GM12874 (cell line): ENCODE data around the gene CTSE.

Source experiments
- TF ChIP-seq, protein P1 (sequence below): IDR thresholded peaks from 2 replicates; pipeline ENCODE4 v1.5.1; 2011; ENCODE audit warnings: low read depth, mild to moderate bottlenecking, control low read depth, low read length, moderate library complexity; ENCODE audit not compliant: insufficient read depth

The CTSE gene

DNA sequence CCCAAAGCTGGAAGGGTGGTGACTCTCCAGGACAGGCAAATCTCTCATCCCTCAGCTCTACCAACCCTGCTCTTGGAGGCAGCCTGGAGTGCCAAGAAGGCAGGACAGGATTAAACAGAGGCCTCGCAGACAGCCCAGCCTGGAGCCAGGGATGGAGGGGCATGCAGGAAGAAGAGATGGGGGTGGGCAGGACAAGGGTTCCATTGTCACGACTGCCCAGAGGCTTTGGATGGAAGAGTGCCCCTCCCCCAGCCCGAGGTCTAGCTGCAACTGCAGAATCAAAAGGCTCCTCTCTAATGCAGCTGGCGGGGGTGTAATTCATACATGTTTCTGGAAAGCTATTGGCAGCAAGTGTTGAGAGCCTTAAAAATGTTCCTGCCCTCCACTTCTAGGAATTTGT, 29.3 kb downstream of the CTSE start:
- TF ChIP-seq, protein P1, sequence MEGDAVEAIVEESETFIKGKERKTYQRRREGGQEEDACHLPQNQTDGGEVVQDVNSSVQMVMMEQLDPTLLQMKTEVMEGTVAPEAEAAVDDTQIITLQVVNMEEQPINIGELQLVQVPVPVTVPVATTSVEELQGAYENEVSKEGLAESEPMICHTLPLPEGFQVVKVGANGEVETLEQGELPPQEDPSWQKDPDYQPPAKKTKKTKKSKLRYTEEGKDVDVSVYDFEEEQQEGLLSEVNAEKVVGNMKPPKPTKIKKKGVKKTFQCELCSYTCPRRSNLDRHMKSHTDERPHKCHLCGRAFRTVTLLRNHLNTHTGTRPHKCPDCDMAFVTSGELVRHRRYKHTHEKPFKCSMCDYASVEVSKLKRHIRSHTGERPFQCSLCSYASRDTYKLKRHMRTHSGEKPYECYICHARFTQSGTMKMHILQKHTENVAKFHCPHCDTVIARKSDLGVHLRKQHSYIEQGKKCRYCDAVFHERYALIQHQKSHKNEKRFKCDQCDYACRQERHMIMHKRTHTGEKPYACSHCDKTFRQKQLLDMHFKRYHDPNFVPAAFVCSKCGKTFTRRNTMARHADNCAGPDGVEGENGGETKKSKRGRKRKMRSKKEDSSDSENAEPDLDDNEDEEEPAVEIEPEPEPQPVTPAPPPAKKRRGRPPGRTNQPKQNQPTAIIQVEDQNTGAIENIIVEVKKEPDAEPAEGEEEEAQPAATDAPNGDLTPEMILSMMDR, result no peak

DNA sequence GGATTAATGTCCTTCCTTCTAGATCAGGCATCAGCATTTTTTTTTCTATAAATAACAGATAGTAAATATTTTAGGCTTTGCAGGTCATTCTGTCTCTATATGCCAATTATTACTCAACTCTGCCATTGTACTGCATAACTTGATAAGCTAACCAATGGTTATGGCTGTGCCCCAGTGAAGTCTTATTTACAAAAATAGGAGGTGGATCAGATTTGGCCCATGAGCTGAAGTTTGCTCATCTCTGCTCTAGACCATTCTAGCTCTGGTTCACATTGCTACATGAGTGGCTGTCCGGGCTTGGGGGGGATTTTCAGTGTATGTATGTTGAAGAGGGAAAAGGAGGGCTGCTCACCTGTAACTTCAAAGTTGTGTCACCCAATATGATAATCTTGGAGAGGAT, 30.6 kb downstream of the CTSE start:
- TF ChIP-seq, protein P1, result no peak

DNA sequence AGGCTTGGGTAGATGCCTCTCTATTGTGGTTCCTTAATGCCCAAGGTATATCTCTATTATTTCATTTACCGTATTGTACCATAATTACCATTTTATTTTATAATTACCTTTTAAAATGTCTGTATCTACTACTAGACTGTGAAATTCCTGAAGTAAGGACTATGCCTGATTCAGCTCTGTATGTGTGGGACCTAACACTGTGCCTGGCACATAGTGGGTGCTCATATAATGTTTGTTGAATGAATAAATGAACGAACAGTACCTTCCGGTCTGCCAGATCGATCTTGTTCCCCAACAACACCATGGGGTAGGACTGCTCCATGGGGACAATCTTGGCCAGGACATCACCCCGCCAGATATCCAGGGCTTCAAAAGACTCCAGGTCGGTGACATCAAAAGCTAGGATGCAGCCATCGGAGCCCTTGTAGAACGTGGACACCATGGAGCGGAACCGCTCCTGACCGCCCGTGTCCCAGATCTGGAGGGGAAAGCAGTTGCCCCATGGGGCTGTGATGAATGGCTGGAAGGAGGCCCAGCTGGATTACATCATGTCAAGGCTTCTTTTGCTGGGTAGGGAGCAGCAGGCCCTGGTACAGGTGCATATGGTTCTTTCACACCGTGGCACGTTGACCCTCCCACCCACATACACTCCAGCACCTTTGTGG, 31.3 kb downstream of the CTSE start:
- TF ChIP-seq, protein P1, result no peak

DNA sequence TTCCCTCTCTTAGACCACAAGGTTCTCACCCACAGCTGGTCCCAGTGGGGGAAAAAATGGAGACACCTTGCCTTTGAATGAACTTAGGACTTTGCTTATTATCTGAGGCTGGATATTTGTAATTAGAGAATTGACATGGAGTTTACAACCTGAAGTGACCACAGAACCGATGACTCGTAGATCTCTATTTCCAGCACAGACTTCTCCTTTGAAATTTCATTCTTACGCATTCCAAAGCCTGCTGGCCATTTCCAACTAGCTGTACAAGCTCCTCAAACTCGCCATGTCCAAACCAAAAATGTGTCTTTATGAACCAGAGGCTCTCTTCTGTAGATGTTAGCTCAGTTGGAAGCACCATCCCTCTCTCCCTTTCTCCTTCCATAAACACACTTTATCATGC, 32.5 kb downstream of the CTSE start:
- TF ChIP-seq, protein P1, result no peak

DNA sequence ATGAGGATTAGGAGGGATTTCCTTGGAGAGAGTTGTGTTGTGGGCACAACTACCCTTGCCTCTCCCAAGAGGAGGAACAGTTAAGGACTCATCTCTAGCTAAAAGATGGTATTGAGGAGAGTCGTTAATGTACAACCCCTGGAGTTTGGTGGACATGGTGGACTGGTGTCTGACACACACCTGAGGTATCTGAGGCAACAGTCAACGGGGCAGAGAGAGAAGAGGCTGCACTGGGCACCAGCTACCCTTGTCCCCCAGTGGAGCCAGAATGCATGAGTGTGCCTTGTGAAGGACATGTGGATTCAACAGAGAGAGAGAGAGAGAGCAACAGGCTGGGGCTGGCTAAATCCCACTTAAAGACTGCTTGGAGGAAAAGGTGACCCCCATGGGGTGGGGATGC, 33.5 kb downstream of the CTSE start:
- TF ChIP-seq, protein P1, result no peak

DNA sequence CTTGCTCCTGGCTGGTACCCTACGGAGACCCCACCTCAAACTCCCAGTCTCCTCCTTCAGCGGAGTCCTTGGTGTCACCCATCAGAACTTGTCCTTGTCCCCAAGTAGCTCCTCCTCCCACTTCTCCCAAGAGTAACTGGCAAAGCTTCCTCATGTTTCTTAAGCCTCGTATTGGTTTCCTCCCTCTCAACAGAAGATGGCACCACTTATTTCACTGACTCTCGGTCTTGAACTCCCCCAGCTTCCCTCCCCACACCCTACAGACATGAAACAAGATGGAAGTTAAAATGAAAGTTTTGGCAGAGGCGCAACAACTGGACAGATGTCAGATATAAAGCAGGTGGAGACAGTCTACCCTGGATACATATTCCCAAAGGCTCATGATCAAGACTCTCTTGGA, 33.9 kb downstream of the CTSE start:
- TF ChIP-seq, protein P1, result no peak

DNA sequence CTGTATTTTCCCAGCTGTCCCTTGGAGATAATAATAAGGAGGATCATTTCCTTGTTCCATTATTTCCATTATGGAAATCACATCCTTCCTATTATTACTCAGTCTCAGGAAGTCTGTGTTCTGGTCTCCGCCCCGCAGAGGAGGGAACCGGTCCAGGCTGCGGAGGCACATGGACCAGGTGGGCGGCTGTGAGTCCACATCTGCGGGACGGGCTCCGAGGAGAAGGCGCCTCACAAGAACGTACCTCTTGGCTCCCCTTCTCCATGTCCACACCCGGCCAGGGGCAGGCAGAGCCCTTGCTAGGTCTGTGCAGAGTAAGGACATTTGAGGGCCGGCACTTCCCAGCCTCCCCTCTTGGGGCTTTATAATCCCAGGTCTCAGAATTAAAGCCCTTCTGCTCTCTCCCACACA, 35.1 kb downstream of the CTSE start:
- TF ChIP-seq, protein P1, result no peak
